HG02884 (cell line): ENCODE results near the gene TMEM92.
"Not testable (repeated sequence)": the region's sequence is repeated elsewhere in the genome, so short reads cannot be mapped to it uniquely, and the experiment has no call there.

ENCODE experiments used
- ATAC-seq: cut with Tn5 transposase; IDR thresholded peaks from one replicate; pipeline ENCODE4 v1.9.1; 2021; ENCODE audit warnings: mild to moderate bottlenecking, moderate library complexity; ENCODE audit not compliant: unreplicated experiment

Gene TMEM92

GRCh38 chr17:50297407-50297865, 23.2 kb downstream of the TMEM92 start:
- no peak for ATAC-seq

DNA sequence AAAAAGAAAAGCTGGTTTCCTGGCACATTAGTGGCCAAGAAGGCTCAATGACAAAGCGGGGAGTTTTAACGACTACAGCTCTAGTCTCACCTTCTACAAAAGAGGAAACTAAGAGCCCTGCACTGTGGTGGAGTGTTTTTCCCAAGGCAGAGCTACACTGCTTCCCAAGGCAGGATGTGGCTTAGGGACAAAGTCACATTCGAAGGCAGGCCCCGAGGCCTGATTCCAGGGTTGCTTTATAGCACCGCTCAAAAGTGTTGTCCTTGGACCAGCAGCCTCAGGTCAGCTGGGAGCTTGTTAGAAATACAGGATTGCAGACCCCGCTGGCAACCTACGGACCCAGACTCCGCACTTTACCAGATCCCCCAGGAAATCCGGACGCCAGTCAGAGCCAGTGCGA, 23.8 kb downstream of the TMEM92 start:
- ATAC-seq, result no peak

DNA sequence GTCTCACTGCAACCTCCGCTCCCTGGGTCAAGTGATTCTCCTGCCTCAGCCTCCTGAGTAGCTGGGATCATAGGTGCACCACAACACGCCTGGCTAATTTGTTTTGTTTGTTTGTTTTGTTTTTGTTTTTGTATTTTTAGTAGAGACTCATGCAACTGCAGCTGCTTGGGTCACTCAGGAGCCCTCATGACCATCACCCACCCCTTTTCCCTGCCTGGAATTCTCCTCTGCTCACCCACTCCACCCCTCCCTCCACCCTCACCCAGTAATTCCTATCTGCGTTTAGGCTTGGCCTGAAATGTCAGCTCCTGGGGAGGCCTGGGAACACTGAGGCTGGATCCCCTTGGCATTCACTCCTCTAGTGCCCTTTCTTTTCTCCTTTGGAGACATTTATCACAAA, 25.5 kb downstream of the TMEM92 start:
- ATAC-seq, result no peak

DNA sequence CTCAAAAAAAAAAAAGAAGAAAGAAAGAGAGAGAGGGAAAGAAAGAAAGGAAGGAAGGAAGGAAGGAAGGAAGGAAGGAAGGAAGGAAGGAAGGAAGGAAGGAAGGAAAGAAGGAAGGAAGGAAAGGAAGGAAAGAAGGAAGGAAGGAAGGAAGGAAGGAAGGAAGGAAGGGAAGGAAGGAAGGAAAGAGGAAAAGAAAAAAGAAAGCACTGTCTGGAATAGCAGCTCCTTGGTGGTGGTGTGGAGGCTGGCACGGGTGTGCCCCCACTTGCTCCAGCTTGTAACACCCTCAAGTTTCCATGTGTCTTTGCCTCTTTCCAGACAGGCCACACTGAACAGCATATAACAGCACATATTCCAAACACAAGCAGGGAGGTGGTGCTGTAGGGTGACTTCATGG, 26.6 kb downstream of the TMEM92 start:
- ATAC-seq, result not testable (repeated sequence)

- ATAC-seq, result no peak
Measured at GRCh38 chr17:50301891-50302584, 27.8 kb downstream of the TMEM92 start.

DNA sequence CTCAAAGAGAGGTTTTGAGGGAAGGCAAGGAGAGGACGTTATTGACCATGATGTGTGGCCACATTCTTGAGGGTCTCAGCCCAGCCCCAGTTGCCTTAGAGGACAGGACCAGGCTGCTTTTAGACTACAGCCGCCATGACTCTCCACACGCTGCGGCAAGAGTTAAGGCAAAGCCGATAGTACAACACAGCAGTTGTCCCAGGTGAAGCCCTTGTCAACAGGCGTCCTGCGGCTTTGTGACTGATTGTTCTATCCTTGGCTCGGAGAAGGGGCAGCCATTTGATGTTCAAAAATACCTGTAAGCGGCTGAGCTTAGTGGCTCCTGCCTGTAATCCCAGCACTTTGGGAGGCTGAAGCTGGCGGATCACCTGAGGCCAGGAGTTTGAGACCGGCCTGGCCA, 28.8 kb downstream of the TMEM92 start:
- no peak for ATAC-seq

- no peak for ATAC-seq
Measured at GRCh38 chr17:50303596-50303995, 29.3 kb downstream of the TMEM92 start.

- no peak for ATAC-seq
Measured at GRCh38 chr17:50304781-50305404, 30.6 kb downstream of the TMEM92 start.

- ATAC-seq, result no peak
Measured at GRCh38 chr17:50307654-50308053, 33.4 kb downstream of the TMEM92 start.

DNA sequence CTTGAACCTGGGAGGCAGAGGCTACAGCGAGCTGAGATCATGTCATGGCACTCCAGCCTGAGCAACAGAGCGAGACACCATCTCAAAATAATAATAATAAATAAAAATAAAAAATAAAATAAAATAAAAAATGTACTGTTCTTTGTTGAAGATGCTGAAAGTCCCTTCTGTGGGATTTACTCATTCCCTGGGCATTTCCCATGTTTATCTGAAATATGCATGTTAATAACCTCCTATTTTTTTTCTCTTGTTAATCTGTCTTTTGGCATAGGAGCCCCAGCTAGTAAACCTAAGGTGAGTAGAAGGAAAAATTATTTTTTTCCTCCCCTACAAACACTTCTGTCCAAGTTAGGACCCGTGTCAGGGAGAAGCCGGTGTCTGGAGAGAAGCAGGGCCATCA, 34.4 kb downstream of the TMEM92 start:
- ATAC-seq, result no peak

GRCh38 chr17:50310455-50311111, 36.3 kb downstream of the TMEM92 start:
- ATAC-seq, result no peak

DNA sequence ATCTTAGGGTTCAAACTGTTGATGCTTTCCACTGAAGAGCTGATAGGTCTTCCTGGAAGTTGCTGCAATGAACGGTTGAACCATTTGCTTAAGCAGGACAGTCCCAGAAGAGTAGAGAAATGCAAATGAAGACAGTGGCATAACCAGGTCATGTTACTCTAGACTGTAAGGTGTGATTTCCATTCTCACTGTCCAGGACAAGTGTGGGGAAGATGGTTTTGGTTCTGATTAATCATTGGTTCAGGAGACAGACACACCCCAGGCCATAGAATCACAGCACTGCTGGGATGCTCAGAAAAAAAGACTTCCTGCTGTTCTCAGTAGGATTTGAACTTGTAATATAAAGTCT, 36.8 kb downstream of the TMEM92 start:
- no peak for ATAC-seq

GRCh38 chr17:50311483-50311882, 37.2 kb downstream of the TMEM92 start:
- no peak for ATAC-seq

DNA sequence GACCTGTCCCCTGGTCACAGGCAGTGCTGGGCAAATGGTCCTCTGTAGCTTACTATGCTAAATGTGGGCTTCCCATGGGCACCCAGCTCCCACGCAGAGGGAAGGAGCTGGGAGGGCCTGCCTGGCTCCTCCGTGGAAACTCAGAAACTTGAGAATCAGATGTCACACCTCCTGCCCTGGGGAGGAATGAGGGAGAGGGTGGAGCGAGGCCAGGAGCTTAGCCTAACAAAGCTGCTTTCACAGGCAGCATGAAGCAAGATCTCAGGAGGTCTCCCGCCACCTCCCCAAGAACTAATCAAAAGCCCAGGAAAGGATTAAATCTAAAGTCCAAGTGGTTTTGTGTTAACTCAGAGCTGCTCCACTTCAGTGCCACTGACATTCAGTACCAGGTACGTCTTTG, 38.0 kb downstream of the TMEM92 start:
- no peak for ATAC-seq

DNA sequence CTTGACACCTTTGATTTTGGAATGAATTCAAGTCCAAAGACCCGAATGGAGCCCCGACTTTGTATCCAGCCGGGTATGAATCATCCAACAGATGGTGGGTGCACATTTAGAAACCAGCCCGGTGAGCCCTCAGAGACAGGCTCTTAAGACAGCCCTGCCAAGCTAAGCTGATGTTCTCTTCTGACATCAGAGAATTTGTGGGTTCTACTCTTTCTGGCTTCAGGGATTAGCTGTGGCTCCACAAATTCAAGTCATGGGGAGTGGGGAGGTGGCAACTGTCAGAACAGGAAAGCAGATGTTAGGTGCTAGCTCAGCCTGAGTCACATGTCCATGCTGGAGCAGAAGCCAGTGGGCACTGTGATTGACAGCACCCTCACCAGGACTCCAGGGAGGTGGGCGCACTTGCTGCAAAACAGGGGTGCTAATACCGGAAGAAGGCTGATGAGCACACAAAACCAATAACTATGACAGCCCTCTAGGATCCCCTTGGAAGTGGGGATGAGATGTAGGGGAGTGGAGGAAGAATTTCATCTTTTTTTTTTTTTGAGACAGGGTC, 40.3 kb downstream of the TMEM92 start:
- ATAC-seq, result no peak

DNA sequence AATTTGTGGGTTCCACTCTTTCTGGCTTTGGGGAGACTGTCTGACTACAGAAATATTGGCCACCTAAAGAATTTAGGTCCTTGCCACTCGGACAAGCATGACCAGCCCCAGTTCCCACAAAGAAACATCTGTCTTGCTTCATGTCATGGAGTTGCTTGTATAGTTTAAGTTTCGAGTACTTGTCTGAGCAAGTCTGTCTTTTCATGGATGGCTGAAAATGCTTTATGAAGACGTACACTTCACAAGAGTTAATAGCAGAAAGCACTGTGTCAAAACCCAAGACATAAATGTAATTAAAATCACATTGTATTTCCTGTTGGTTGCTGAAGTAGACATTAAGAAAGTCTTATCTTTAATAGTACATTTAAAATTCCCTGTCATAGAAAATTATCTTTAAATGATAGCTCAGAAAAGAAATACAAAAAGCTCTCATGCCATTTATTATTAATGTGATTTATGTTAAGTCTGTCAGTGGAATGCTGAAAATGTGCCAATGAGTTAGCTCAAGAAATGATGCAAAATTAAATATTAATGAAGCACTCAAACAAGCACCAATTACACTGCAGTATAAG, 41.8 kb downstream of the TMEM92 start:
- ATAC-seq, result no peak

- ATAC-seq, result not testable (repeated sequence)
Measured at GRCh38 chr17:50316660-50317059, 42.4 kb downstream of the TMEM92 start.

DNA sequence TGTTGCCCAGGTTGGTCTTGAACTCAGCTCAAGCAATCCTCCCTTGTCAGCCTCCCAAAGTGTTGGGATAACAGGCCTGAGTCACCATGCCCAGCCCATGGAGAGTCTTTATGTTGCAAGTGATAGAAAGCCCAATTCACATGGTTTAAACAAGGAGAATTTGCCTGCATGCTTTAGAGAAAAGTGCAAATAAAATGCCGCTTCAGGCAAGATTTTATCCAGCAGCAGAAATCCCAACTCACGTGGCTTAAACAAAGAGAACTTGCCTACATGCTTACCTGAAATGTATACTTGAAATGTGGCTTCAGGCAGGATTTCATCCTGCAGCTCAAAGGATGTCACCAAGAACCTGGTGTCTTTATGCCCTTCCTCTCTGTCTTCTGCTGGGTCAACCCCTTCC, 42.9 kb downstream of the TMEM92 start:
- no peak for ATAC-seq

DNA sequence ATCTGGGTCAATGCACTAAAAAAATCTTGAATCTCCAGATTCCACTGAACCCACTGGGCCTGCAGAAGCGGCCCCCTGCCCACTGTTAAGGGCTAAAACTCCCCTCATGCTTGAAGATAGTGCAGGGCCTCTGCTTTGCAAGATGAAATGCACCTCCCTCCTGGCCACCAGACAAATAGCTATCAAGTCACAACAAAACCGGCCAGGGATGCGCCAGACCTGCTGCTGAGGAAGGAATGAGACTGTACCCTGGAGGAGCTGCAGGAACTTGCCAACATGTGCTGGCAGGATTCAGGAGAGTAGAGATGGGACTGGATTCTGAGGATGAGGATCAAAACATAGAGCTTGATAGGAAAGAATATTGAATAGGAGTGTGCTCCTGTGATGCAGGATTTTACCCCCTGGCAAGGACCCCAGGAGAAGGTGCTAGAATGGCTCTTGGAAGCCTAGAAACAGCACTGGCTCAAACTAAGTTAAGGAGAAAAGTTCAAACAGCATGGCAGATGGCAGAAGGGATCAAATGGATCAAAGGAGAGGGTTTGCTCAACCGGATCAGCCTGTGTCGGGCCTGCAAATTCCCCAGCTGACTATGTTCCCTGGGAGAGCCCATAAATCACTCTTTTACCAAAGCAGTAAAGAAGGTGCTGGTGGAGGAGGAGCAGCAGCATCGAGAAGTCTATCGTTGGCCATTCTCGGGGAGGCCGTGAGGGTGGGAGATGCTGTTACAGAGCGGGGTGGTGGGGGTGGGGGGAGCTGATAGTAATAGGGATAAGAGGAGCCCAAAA, 44.4 kb downstream of the TMEM92 start:
- no peak for ATAC-seq

GRCh38 chr17:50319306-50320004, 45.2 kb downstream of the TMEM92 start:
- ATAC-seq, result no peak
